ENCODE measurements around the gene ACTR3C.
"Not testable (repeated sequence)": the region's sequence is repeated elsewhere in the genome, so short reads cannot be mapped to it uniquely, and the experiment has no call there.

Gene ACTR3C

DNA sequence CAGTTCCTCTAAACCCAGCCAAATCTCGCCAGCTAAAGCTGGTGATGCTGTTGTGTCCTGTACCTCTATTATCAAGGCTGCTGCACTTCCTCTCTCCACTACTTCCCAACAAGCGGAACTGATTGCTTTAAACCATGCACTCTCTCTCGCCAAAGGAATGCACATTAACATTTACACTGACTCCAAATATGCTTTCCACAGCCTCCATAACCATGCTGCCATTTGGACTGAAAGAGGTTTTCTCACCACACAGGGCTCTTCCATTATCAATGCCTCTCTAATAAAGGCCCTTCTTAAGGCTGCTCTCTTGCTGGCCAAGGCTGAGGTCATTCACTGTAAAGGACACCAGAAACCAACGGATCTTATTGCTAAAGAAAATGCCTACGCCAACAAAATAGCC lies 11.6 kb downstream of the ACTR3C start:
- Mint-ChIP-seq H3K4me3 (no peak overlapping the region), H3K36me3 (ENCODE audit: low read depth) (no peaks in the 10 kb centered on the region), H3K9me3 (no peaks in the 10 kb centered on the region), H3K27ac (no peak overlapping the region), H3K4me1 (peaks cover 8% of the 10 kb centered on the region), H3K27me3 (ENCODE audit: low read depth) (peaks cover 8% of the 10 kb centered on the region)
- TF ChIP-seq, protein P1, sequence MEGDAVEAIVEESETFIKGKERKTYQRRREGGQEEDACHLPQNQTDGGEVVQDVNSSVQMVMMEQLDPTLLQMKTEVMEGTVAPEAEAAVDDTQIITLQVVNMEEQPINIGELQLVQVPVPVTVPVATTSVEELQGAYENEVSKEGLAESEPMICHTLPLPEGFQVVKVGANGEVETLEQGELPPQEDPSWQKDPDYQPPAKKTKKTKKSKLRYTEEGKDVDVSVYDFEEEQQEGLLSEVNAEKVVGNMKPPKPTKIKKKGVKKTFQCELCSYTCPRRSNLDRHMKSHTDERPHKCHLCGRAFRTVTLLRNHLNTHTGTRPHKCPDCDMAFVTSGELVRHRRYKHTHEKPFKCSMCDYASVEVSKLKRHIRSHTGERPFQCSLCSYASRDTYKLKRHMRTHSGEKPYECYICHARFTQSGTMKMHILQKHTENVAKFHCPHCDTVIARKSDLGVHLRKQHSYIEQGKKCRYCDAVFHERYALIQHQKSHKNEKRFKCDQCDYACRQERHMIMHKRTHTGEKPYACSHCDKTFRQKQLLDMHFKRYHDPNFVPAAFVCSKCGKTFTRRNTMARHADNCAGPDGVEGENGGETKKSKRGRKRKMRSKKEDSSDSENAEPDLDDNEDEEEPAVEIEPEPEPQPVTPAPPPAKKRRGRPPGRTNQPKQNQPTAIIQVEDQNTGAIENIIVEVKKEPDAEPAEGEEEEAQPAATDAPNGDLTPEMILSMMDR (IDR thresholded peaks at IDR 0.05; ENCODE audit: unreplicated experiment in 3 of 3) = no peak

GRCh38 chr7:150311146-150311545 lies 12.2 kb downstream of the ACTR3C start:
- TF ChIP-seq, protein P1 (IDR thresholded peaks at IDR 0.05; ENCODE audit: unreplicated experiment in 3 of 3) = no peak
- no peak overlapping the region for H3K4me3 Mint-ChIP-seq
- no peak overlapping the region for H3K27ac Mint-ChIP-seq
- H3K27me3 Mint-ChIP-seq (ENCODE audit: low read depth) = peaks cover 8% of the 10 kb centered on the region
- no peaks in the 10 kb centered on the region for H3K9me3 Mint-ChIP-seq
- peaks cover 8% of the 10 kb centered on the region for H3K4me1 Mint-ChIP-seq
- no peaks in the 10 kb centered on the region for H3K36me3 Mint-ChIP-seq (ENCODE audit: low read depth)

DNA sequence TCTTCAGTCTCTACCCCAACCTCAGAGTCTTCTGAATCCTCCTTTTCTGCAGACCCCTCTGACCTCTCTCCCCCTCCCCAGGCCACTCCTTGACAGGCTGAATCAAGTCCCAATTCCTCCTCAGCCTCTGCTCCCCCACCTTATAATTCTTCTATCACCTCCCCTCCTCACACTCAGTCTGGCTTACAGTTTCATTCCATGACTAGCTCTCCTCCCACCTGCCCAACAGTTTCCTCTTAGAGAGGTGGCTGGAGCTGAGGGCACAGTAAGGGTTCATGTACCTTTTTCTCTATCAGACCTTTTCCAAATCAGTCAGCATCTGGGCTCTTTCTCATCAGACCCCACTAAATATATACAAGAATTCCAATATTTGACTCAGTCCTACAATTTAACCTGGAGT lies 14.8 kb downstream of the ACTR3C start:
- Mint-ChIP-seq H3K4me1 (peaks cover 12% of the 10 kb centered on the region), H3K9me3 (no peaks in the 10 kb centered on the region), H3K36me3 (ENCODE audit: low read depth) (no peaks in the 10 kb centered on the region), H3K4me3 (no peak overlapping the region), H3K27me3 (ENCODE audit: low read depth) (peaks cover 12% of the 10 kb centered on the region), H3K27ac (no peak overlapping the region)
- TF ChIP-seq, protein P1 (IDR thresholded peaks at IDR 0.05; ENCODE audit: unreplicated experiment in 3 of 3) = no peak

DNA sequence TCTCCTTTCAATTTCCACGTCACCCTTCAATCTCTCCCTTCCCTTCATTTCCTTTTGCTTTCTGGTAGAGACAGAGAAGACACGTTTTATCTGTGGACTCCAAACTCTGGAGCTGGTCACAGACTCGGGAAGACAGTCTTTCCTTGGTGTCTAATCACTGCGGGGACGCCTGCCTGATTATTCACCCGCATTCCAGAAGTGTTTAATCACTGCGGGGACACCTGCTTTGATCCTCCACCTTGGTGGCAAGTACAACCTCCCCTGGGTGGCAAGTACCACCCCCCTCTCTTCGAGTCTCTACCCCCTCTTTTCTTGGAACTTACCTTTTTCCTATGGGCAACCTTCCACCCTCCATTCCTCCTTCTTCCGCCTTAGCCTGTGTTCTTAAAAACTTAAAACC lies 15.4 kb downstream of the ACTR3C start:
- no peak overlapping the region for H3K4me3 Mint-ChIP-seq
- no peaks in the 10 kb centered on the region for H3K36me3 Mint-ChIP-seq (ENCODE audit: low read depth)
- H3K9me3 Mint-ChIP-seq = no peaks in the 10 kb centered on the region
- H3K27ac Mint-ChIP-seq = no peak overlapping the region
- H3K27me3 Mint-ChIP-seq (ENCODE audit: low read depth) = peaks cover 12% of the 10 kb centered on the region
- peaks cover 6% of the 10 kb centered on the region for H3K4me1 Mint-ChIP-seq
- TF ChIP-seq, protein P1 (IDR thresholded peaks at IDR 0.05; ENCODE audit: unreplicated experiment in 3 of 3) = no peak

DNA sequence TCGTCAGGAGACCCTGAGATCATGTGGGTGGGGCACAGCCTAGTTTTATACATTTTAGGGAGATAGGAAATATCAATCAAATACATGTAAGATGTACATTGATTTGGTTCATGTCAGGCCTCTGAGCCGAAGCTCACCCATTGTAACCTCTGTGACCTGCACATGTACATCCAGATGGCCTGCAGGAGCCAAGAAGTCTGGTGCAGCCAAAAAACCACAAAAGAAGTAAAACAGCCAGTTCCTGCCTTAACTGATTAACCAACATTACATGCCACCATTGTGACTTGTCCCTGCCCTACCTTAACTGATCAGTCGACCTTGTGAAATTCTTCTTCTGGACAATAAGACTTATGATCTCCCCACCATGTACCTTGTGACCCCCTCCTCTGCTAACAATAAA lies 16.2 kb downstream of the ACTR3C start:
- H3K9me3 Mint-ChIP-seq = no peaks in the 10 kb centered on the region
- H3K27me3 Mint-ChIP-seq (ENCODE audit: low read depth) = peaks cover 12% of the 10 kb centered on the region
- H3K36me3 Mint-ChIP-seq (ENCODE audit: low read depth) = no peaks in the 10 kb centered on the region
- H3K4me1 Mint-ChIP-seq = peaks cover 4% of the 10 kb centered on the region
- H3K4me3 Mint-ChIP-seq = no peak overlapping the region
- TF ChIP-seq, protein P1 (IDR thresholded peaks at IDR 0.05; ENCODE audit: unreplicated experiment in 3 of 3) = no peak
- H3K27ac Mint-ChIP-seq = no peak overlapping the region

GRCh38 chr7:150306377-150306776 lies 17.0 kb downstream of the ACTR3C start:
- H3K9me3 Mint-ChIP-seq; H3K36me3 Mint-ChIP-seq (ENCODE audit: low read depth); H3K4me3 Mint-ChIP-seq; H3K27ac Mint-ChIP-seq; H3K4me1 Mint-ChIP-seq: not testable (repeated sequence)
- peaks cover 12% of the 10 kb centered on the region for H3K27me3 Mint-ChIP-seq (ENCODE audit: low read depth)

GRCh38 chr7:150305903-150306284 lies 17.5 kb downstream of the ACTR3C start:
- not testable (repeated sequence) for H3K4me1 Mint-ChIP-seq; H3K4me3 Mint-ChIP-seq; H3K36me3 Mint-ChIP-seq (ENCODE audit: low read depth); H3K9me3 Mint-ChIP-seq; H3K27ac Mint-ChIP-seq
- peaks cover 14% of the 10 kb centered on the region for H3K27me3 Mint-ChIP-seq (ENCODE audit: low read depth)

DNA sequence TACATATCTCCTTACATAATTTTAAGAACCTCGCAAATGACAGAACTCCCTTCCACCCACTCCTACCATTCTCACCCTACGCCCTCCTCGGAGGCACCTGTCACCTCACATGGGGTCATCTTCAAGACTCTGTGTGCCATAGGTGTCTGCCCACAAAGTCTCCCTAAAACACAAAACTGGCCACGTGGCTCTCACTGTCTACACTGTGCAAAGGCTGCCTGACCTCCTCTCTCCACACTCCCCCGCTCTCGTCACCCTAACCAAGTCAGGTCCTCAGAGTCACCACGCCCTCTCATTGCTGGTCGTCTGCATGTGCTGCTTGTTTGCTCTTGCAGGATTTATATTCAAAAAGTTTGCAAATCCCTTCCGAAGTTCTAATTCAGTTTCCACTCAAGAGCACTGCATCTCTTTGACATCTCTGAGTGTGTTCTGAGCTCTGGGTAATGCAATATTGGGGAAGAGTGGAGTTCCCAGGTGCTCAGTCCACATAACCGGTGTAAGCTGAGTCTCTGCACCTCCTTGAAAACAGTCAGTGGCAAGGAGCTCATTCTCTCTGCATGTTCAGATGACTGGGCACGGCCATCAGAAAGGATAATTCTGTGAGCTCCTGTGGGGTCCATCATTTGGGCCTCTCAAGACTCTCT lies 18.0 kb downstream of the ACTR3C start:
- not testable (repeated sequence) for H3K27ac Mint-ChIP-seq; H3K4me1 Mint-ChIP-seq; H3K36me3 Mint-ChIP-seq (ENCODE audit: low read depth); H3K9me3 Mint-ChIP-seq; H3K4me3 Mint-ChIP-seq
- peaks cover 15% of the 10 kb centered on the region for H3K27me3 Mint-ChIP-seq (ENCODE audit: low read depth)

- H3K36me3 Mint-ChIP-seq (ENCODE audit: low read depth); H3K4me1 Mint-ChIP-seq; H3K27ac Mint-ChIP-seq; H3K4me3 Mint-ChIP-seq; H3K9me3 Mint-ChIP-seq: not testable (repeated sequence)
- peaks cover 15% of the 10 kb centered on the region for H3K27me3 Mint-ChIP-seq (ENCODE audit: low read depth)
Observed at GRCh38 chr7:150304499-150305258, 18.7 kb downstream of the ACTR3C start.

DNA sequence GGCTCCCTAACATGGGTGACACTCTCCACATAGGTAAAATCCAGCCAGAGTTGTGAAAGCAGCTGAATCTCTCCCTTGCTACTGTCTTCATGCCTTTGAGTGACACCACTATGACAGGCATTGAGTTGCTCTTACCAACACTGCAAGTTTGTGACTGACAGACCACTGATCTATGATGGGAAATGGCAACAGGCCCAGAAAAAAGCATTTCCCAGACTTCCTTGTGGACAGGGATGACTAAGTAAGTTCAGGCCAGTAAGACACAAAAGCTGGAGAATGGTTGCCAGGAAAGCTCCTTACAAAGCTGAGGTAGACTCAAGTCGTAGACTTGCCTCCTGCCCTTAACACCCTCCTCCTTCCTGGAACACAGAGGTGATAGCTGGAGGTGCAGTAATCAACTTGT lies 20.4 kb downstream of the ACTR3C start:
- not testable (repeated sequence) for H3K27ac Mint-ChIP-seq

More for the DNA sequence above, 20.4 kb downstream of the ACTR3C start:
- H3K36me3 Mint-ChIP-seq (ENCODE audit: low read depth); H3K4me1 Mint-ChIP-seq; H3K9me3 Mint-ChIP-seq; H3K4me3 Mint-ChIP-seq: not testable (repeated sequence)
- H3K27me3 Mint-ChIP-seq (ENCODE audit: low read depth) = peaks cover 15% of the 10 kb centered on the region
